ENCODE measurements around the gene MBLAC2.

Gene MBLAC2

DNA sequence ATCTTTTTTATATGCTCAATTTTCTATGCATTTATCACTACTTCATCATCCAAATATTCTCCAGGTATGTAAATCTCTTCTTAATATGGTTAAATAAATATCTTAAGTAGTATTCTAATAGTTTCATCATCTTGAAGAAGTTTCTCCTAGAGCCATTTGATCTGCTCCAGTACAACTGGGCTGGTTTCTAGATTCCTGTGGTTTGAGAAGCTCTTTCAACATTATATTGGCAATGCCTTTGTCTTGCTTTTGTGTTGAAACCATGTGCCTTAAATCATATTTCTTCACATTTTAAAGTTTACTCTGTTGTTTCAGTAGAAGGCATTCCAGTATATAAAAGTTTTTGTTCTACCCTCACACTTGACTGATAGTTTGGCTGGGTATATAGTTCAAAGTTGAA is 27.6 kb downstream of the MBLAC2 start:
- DNase-seq = no peak

DNA sequence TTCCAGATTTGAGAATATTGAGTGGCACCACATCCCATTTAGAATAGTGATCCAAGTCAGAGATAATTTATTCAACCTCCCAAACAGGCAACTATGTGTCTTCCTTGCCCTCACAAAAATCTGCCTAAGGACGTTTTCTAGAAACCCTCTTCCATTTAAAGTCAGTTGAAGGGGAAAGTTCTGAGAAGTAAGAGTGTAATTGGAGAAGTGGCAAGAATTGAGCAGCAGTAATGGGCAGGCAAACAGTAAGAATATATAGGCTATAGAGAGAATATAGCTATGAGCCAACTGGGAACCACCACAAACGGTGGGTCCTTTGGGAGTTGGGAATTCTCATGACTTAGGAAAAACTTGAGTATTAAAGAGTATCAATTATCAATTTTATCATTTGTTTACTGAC is 33.9 kb downstream of the MBLAC2 start:
- no peak for DNase-seq

DNA sequence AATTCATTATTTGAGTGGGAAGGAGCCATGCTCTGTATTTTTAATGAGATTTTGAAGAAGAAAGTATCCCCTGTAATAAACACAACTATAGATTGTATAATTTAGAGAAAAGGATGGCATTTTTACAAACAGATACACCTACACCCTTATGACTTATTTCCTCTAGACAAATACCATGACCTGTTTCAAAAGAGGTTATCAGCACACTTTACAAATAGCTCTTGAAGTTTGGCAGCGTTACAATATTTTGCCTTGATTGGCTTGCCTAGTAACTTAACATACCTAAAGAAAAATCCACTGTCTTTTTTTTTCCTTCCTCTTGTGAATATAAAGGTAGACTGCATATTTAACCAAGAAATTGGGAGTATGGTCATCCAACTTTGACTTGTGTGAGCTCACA is 36.5 kb downstream of the MBLAC2 start:
- no peak for DNase-seq

DNA sequence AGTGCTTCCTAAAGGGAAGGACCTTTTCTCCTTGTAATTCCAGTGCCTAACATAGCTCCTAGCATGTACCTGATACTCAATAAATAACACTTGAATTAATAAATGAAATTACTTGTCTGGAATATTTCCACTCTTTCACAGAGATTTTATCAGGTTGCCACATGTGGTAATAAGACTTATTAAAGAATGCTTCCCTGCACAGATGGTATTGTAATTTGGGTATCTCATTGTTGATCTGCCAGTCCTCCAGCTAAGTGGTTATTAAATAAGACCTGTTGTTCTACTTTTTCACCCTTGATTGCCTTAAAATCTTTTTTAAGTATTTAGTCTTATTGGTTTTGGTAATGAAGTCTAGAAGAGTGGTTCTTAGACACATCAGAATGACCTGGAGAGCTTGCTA is 36.9 kb downstream of the MBLAC2 start:
- peak; percentile 12 for DNase-seq

DNA sequence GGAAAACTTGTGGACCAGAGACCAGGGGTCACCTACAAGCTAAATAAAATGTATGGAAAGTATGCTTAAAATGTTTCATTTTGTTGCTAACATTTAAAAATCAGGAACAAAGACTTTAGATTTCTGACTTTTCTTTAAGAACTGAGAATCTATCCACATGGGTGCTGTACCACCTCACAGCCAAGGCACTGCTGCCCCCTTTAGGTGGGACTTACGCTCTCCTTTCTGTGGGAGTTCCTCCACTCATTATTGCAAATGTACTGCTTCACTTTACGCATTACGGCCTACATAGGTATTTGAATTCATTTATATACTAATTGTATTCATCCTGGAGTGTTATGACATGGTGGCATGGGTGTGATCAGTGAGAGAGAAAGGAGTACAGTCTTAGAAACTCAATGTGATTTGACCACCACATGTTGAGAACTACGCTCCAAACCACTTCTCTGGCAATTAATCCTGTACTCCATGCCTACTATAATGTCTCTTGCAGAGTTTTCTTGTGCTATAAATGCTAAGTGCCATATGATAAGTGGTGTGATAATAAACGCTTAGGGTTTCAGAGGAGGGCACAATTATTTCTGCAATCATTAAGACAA is 40.4 kb downstream of the MBLAC2 start:
- DNase-seq = no peak

DNA sequence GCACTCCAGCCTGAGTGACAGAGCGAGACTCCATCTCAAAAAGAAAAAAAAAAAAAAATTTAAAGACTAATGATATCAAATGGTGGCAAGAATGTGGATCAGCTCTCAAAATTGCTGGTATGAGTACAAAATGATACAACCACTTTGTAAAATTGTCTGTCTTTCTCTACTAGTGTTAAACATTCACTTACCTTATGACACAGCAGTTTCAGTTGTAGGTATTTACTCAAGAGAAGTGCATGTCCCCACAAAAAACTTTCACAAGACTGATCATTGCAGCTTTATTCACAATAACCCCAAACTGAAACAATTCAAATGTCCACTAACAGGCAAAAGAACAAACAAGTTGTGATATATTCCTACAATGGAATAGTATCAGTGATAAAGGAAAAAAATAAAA is 50.3 kb downstream of the MBLAC2 start:
- no peak for DNase-seq

DNA sequence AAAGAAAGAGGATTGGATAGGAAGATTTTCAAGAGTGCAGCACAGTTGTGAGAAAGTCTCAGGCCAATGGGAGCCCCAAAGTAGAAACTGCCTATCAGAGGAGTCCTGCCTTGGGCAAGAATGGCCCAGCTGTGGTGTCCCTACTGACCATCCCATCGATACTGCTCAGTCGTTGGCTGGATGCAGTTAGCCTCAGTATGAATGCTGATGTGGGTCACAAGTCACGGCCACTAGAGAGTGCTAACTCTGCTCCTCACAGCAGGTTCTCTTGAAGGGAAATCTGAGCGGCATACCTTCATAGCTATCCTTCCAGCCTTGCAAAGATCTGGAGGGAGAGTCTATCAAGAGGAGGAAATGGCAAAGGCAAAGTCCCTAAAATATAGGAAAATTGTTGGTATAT is 53.4 kb downstream of the MBLAC2 start:
- DNase-seq = no peak

DNA sequence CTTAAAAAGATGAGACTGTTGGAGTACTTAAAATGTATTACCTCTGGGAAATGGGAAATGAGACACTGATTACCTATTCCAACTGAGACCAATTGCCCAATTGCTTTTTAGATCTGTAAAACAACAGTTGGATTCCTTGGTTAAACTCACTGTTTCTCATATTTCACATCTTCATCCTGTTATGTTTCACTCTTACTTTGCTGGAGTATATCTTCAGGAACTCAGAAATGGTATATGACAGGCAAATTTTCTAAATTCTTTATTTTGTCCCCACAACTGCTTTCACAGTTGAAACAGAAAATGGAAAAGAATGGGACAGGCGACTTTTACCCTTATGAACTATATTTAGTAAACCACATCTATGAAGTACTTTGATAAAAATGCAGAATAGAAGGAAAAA is 56.4 kb downstream of the MBLAC2 start:
- no peak for DNase-seq

DNA sequence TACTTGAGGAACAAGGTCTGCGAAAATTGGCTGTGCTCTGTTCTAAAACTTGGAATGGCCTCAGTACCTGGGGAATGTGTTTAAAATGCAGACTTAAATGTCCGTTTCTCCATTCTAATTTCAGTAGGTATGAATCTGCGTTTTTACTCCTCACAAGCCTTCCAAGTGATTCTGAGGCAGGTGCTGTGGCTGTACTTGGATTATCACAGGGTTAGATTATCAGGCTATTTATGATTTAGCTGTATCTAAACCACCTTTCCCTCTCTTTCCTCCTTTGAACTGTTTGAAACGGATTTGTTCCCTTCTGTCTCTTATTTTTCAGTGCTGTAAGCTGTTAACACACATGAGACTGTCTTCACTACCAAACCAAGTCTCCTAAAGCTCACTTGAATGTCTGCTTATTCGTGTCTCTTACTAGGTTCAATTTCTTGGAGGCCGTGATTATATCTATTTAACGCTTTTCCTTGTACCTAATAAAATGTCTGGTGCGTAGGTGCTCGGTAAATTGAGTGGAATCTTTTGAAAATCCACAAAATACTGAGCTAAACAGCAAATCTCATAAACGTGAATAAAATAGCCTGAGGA is 64.3 kb downstream of the MBLAC2 start:
- peak; percentile 26 for DNase-seq

DNA sequence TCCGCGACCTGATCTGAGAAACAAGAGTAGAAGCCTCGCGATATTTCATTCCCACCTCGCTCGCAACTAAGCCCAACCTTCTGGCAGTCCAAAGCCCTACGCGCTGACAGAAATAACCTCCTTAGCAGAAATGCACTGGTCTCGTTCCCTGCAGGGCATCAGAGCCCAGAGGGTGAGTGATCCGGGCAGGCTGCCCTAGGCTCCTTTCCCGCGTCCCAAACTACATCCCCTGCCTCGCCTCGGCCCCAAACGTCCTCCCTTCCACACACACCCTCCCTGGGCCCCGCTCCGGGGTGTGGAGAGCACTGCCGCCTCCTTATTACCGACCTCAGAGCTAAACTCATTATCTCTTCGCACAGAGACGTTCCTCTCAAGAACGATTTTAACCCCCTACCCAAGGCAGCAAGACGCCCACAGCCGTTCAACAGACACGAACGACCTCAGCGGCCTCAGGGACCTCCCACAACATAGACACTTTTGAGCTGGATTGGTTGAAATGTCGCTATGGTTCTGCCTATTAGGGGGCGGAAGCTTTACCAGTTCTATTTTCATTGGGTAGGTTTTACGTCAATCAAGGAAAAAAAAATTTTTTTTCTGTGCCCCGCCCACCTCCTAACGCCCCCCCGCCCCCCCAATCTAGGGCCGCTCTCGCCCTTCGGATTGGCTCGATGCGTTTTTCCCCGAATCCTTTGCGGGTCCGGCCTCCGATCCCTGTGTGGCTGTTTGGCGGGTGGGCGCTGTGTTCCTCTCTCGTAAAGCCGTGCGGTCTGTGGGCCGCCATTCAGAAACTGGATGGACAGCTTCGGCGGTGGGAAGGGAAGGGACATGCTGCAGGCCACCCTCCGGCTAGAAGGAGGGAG is 65.0 kb downstream of the MBLAC2 start, which contains the start of gene CETN3:
CETN3 (minus strand) TSS at position 439 of the 860 bp plus-strand sequence; CDS start at position 344, 95 bp downstream.
- peak; percentile 98 for DNase-seq

DNA sequence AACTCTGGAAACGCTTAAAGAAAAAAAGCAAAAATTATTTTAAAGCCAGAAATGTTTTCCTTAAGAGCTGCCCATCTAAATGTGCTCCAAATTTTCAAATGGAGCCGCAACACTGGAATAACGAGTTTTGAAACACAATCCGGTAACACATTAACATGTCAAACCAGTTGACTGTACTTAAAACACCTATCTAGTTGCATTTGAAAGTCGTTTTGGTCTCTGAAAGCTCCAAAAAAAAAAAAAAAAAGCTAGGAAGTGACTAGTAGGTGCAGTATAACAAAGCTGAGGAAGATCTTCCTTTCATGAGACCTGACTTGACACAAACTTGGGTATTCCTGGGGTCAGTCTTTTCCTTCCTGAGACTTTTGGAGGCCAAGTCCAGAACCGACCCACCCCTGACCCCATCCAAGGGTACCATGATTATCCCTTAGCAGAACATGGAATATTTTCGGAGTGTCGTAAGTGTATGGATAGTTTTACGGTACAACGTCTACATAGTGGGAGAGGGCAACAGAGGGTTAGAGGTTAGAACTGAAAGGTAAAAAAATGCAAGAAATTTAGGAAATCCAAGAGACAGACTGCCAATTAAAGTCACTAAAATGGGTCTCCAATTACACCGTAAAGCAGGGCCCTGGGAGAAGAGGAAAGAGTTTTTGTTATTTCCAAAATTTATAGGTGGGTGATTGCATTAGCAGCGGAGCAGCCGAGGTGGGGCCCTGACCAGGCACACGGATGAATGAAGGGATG is 65.8 kb downstream of the MBLAC2 start:
- no peak for DNase-seq
